Activated CD4-positive, CD25-positive, alpha-beta regulatory T cell treated with anti-CD3 and anti-CD28 coated beads, Interleukin-2, amount 50 U/mL, for 24 hours (primary cell): ENCODE results near the gene ITGB4.

Source experiments
- ATAC-seq, 2 donors: fragments of 150-1000 bp; cut with Tn5 transposase; one replicate each; pipeline ENCODE4 v1.10.0; 2021; ENCODE audit warnings: mild to moderate bottlenecking in 1 of 2, moderate library complexity in 1 of 2

Gene ITGB4

DNA sequence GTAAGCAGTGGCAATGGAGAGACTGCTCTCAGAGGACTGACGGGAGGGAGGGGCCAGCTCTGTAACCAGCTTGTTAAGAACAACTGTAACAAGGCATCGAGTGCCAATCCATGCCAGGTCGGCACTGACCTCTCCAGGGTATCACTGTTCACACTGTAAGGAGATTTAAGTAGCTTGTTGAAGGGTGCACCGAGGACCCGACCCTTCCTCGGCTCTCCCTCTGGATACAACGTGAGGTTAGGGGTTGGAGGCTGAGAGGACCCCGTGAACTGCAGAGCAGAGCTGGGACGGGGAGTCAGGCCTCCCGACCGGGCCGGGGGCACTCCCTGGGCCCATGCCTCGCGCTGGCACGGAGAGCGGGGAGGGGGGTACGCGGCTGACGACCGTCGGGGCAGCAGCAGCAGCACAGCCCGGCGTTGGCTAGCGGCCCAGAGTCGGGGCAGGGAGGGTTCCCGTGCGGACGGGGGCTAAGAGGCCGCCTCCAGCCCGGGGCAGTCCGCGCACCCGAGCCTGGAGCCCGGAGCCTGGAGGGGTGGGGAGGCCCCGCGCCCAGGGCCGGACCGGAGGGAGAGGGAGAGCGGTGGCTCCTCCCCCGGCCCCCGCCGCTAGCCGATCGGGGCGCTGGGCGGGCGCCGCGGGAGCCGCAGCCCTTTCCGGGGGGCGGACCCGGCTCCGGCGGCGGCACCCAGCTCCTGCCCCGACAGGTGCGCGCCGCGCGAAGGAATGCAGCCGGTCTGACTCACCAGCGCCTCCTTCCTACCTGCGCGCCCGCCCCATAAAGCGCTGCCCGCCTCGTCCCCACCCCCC, at the start of gene ITGB4:
Gene ITGB4, plus strand, starts transcription at position 804 of the 807 bp plus-strand sequence. CDS start 3,245 bp downstream, outside the sequence.
- ATAC-seq, result peak; percentile 77 to 79

DNA sequence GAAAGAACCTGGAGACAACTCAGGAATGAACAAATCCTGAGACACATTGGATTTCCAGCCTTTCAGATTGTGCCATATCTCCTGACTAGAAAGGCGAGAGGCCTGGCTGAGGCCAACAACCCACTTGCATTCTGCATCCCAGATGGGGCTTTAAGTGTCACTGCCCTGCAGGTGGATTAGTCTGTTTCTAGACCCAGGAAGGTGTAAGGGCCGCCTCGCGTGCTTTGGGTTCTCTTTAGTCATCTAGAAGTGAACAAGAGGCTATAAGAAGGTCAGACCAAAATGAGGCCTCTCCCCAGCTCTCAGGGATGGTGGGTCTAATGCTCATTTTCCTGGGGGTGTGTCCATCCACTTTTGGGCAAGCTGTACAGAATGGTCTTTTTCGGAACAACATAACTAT, 49.2 kb upstream of the ITGB4 start:
- ATAC-seq, result no peak

DNA sequence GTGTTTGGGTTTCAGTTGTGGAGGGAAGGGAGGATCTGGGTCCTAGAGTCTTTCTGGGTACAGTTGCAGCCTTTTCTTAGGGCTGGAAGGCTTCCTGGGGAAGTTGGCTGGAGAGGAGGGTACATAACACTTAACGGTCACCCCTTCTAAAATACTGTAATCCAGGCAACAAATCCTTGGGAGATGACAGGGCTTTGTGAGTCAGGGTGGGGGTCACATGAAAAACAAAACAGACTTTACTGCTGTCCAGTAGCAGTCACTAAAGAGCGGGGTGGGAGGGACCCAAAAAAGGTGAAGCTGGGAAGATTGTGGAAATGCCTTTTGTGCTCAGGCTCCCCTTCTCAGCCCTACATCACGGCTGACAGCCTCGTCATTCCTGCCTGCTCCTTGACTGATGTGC, 47.8 kb upstream of the ITGB4 start:
- no peak for ATAC-seq

DNA sequence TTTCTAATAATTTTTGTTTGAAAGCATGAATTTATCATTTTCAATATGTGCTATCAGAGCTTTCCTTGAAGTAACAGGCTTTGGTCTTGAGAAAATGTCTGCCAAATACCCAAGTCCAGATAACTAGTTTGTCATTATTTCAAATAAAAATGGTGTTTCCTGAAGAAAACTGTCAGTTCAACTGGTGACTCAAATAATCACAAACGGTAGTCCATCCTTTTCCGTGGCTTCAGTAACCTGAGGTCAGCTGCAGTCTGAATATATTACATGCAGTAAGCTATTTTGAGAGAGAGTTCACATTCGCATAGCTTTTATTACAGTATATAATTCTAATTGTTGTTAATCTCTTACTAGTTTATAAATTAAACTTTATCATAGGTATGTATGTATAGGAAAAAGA, 44.8 kb upstream of the ITGB4 start:
- no peak for ATAC-seq

DNA sequence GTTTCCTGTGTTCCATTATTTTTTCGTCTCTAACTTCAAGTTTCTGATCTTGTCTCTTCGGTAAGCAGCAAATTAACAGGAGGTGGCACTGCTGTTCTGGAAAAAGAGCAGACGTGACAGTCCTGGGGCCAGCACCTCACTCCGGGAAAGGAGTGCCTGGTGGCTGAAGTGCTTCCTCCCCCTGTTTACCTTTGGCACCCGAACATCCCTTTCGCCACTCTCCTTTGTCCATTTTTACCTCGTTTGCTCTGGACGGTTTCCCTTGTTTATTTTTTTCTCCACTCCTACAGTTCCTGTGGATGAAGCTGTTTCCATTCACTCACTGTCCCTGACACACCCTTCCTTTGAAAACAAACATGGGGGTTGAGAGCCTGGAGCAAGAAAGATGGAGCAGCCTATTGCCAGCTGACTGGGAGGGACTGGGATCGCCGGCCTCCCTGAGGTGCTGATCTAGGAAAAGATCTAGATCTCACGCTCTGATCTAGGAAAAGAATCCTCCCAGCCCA, 41.5 kb upstream of the ITGB4 start:
- no peak for ATAC-seq

DNA sequence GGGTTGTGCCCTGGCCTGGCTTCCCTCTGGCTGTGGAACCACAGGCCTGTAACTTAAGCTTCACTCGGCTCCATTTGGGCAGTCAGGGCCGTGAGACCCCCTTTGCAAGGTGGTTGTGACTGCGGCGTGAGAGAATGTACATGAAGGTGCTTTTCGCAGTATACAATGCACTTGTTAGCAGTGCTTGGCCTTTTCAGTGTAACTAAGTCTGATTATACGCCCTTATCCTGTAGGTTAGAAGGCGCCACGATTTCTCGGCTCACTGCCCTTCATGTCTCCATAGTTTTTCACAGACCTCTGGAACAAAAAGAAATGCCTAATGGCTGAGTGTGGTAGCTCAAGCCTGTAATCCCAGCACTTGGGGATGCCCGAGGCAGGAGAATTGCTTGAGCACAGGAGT, 40.8 kb upstream of the ITGB4 start:
- ATAC-seq, result no peak

DNA sequence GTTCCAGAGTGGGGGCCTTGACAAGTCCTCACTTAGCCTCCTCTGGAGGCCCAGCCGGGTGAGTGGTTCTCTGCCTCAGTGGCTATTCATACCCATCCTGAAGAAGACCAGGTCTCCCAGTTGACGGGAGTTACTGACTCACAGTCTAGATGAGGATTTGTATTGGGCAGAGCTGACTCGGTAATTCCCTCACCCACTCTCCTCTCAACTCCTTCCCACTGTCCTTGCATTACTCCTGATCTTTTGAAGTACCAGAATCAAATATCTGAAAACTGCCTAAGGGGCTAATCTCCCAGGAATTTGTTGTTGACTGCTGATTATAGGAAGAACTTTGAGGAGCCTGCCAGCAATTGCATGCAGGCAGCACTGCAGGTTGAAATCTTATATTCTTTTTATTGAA, 40.0 kb upstream of the ITGB4 start:
- ATAC-seq, result no peak

DNA sequence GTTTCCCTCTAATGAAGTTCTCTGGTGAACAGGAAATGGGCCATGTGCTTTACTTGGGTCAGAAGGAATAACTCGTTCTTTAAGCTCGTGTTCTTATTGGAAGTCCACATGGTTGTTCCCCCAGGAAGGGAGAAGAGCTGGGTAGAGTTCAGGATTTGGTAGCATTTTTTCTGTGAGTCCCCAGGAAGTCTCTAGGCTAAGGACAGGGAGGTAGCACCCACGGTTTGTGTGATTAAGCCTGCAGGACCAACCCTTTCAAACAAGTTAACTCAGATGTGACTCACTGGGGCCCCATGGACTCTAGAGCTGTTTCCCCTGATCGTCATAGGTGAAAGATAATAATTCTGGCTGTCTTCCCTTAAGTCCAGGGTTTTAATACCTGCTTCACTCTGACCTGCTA, 37.7 kb upstream of the ITGB4 start:
- no peak for ATAC-seq

DNA sequence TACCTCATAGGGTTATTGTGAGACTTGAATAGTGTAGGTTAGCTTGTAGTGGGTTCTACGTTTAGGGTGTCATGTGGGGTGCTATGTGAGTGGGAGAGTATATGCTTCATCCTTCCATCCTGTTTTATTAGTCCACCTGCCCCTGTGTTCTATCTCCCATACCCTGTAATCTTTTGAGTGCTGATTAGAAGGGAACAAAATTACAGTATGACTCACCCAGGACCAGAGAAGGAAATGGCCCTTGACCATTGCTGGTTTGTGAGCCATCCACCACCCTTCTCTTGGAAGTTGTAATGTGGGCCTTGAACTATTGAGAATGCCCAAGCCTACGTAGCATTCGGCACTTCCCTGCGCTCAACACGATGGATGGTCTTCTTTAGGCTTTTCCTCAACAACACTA, 37.0 kb upstream of the ITGB4 start:
- ATAC-seq, result no peak

DNA sequence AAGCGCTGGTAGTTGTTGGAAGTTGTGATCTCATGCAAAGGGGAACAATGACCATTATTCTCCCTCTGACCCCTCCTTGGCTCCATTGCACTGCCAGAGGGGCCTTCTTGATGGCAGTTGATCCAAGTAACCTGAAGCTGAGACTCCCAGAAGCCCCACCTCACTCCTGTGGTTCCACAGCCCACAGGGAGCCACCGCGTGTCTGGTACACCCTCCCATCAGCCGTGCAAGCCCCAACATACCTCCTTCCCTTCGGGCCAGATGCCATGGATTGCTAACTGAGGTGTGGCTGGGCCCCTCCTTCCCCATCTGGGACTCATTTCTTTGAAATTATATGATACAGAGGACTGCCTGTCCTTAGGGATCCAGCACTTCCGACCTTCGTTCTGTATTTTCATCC, 36.3 kb upstream of the ITGB4 start:
- ATAC-seq, result no peak

DNA sequence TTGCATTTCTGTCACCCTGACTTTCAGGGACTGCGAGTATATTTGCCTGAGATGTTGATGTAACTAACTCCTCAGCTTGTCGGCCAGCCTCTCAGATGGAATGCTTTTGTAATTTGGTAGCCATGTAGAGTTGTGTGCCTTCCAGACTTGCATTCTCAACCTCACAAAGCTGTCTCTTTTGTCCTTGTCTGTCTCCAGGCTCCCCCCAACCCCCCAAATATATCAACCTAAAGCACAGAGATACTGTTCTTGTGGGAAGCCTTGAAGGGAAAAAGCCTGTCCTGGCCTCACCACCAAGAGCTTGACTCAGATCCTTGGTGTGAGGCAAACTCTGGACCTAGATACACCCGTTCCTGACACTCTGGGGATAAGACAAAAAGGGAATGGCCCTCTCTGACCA, 35.8 kb upstream of the ITGB4 start:
- ATAC-seq, result no peak

DNA sequence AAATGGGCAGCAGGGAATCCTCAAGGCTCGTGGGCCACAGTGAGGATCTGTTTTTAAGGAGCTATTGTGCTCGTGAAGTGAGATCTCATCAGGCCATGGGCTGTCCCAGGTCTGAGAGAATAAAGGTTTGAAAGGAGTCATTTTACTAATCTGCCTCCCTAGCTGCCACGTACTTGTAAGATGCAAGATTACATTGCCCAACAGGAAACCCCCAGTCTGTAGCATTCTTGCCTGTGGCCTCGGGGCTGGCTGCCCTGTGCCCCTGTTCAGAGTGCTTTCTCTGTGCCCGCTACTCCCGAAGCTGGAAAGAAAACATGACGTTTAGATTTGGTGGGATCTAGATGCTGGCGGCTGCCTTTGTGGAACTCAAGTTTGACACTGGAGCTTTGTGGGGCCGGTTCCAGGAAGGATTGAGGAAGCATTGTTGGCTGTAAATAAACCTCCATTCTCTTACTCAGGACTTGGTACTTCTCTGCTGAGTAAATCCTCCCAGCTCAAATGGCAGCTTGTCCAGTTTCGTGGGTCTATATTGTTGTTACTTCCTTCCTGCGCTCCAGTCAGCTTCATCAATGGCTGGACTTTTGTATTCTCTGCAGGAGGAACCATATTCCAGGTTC, 32.9 kb upstream of the ITGB4 start:
- peak in 1 of 2 donors; percentile 28 for ATAC-seq

DNA sequence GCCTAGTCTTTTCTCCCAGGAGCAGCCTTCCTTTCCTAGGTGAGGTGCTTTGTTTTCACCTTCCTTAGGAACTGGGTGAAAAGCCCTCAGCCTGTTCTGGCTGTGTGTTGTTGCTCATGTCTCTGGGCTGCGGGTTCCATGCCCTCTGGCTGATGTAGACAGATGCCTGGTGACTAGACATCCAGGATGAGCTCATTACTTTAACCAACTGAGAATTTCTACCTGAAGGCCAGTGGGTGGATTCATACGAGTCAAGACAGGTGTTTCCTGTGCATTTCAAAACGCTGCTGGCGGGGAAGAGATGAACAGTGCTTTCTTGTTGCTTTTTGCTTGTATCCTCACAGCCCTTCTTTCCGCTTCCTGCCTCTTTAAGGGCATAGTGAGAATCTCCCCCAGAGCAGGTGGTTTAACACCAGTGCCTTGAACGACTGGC, 31.8 kb upstream of the ITGB4 start:
- ATAC-seq, result peak; percentile 82 to 87

DNA sequence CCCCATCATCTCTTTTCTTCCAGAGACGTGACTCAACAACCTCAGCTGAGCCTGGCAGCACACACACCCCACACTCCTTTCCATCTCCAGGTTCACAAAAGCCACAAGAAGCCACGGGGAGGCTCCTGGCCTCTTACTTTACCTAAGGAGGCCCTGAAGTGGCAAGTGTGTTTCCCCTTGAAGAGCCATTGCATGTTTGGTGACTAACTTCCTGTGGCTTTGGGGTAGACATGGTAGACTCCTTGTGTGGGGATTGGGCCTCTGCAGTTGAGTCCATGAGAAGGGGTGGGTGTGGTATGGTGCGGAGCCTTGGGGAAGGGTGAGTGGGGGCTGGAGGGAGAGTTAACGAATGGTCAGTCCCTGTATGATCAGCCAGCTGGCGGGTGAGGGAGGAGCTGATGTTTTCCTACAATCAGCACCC, 29.9 kb upstream of the ITGB4 start:
- ATAC-seq, result no peak

DNA sequence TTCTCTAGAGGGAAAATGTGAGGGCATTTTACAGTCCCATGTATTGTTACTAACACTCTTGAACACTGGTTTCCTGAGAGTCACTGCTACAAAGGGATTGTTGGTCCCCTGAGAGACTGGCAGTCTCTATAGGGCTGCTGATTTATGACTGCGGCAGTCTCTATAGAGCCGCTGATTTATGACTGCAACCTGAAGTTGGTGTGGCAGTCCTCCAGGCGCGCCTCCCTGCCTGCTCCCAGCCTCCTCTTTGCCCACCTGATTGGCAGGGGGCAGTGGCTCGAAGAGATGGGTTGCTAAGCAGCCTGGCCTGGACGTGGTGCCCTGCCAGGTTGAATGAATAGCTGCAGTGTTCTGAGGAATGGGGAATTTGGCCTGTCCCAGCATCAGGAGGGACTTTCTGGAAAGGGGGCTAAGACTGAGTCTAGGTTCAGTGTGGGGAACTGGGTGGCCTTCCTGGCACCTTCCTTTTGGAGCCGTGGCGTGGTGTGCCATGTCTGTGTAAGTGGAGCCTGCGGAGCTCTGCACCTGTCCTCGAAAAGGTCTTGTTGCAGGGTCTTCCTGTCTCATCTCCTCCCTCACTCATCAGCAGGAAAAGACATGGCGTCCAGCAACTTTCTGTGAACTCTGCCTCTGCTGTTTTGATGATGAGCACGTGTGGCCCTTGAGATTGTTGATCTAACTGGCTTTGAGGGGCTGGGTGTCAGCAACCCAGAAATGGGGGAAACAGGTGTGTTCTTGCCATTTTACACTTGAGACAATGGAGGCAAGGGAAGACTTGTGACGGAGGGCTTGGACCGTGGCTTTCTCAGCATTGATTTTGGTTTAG, 29.2 kb upstream of the ITGB4 start:
- no peak for ATAC-seq

DNA sequence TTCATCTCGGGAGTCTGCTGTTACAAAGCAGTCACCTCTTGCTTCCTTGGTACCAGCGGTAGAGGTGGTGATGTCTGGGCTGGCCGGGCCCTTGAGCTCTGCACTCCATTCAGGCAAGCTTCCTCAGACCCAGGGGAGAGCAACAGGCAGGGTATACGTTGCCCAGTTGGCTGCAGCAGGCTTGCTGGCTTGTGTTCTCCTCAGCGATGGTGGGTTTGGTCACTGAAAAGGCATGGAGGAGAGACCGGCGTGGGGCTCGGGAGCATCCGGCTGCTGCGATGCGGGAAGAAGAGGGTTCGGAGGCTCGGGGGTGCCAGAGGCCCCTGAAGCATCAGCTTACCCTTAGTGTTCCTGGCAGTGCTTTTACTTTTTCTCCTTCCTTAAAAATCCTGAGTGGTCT, 28.3 kb upstream of the ITGB4 start:
- ATAC-seq, result no peak

DNA sequence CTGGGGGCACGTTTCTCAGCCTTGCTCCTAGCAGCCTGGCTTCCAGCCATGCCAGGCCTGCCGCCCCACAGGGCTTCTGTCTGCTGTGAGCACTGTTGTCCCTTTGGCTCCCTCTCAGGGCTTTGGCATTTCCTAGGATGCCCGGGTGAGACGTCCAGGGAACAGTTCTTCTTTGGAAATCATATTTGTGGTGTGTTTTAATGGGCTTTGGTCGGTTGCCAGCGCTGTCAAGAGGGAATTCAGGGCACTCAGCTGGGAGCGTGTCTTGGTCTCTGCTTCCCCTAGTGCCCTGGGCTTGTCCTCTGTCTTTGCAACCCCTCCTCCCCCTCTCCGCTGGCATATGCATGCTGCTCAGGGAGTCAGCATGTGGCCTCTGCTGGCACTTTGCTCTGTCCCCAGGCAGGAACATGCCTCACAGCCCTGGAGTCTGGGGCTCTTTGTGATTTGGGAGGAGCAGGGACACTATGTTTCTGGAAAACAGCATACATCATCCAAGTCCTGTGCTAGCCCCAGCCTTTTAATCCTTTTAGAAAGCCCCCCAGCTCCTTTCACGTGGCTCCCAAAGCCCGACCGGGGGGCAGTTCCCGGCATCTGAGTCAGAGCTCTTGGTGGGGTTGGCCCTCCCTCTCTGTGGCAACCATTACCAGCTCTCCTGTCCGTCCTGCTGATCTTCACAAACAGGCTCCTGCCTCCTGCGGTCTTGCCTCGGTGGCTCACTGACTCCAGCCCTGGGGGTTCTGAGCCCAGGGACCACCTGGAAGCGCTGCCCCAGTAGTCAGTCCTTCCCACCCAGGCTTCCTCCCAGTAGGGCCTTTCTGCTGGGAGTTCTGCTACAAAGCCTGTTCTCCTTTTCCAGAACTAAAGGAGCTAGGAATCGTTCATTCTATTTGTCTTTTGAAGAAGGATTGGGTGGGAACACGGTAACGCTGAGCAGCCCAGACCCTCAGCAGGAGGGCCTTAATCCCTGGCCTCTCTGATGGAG, 27.5 kb upstream of the ITGB4 start:
- ATAC-seq, result no peak

DNA sequence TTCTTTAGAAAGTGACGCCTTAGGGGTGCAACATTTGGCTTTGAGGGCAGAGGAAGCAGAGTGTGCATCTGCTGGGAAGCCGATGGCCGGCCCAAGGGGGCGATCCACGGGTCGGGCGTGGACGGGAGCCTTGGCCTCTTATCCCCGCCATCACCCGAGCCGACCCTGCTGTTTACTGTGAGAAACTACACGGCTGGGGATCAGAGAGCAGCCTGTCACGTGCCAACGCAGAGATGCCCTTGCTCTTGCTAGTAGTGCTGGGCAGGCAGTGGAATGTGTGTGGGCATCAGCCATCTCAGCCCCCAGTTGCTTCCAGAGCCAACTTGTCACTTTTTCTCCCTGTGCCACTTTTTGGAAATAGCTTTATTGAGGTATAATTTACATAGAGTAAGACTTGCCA, 26.7 kb upstream of the ITGB4 start:
- no peak for ATAC-seq

DNA sequence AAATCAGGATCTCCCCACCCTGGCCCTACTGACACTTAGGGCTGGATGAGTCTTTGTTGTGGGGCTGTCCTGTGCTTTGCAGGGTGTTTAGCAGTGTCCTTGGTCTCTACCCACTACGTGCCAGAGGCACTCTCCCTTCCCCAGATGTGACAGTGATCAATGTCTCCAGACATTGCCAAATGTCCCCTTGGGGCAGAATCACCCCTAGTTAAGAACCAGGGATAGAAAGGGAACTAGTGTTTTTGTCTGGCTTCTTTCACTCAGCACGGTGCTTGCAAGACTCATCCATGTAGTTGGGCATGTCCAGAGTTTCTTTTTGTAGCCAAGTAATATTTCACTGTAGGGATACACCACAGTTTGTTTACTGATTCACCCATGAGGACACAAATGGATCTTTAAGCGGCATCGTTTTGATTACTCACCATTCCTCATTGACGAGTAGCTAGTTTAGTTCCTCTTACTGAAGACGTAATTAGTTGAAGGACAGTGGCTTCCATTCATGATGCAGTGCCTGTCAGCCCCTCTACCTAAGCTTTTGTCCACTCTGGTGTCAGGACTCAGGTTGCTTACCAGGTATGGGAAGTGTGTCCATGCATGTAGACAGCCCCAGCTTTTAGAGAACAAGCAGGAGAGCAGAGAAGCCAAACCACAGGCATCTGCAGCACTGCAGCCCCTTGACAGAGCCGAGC, 26.0 kb upstream of the ITGB4 start:
- no peak for ATAC-seq

DNA sequence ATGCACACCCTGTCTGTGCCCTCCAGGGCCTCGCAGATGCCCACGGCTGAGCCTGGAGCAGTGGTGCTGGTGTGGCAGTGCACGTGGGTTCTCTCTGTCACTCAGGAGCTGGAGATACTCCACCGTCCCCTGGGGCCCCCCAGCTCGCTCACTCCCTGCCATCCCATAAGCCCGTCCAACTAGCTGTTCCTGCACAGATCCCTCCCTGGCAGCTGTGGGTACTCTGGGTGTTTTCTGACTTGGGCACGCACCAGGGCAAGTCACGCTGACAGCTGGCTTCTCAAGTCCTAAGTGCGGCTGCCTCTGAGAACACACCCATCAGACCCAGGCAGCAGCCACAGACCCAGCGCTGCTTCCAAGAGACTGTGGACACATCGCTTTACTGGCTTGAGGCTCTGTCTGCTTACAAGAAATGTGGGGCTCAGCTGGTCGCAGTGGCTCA, 25.4 kb upstream of the ITGB4 start:
- no peak for ATAC-seq

DNA sequence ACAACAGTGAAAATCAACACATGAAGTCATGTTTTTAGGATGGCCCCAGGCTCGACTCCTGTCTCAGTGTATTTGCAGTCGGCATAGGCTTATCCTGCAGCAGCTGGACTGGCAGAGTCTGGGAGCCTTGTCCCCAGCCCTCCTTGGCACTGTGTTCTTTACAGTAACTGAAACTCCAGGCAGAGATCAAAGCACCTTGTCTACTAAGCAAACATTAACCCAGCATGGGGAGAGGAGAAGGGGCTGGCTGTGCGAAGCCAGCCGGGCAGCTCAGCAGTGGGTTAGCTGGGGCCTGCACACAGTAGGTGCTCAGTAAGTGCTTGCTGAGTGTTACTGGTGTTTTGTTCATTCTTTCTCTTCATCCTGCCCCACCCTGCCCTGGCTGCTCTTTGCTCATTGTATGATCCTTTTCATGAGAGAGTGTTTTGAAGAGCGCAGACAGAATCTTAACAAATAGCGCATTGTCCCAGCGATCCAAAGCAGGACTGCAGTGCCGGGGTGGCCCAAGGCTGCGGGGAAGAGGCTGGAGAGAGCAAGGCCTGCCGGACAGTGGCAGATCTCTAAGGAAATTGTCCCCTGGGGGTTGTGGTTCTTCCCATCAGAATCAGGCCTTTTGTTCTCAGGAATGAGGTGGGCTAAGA, 23.5 kb upstream of the ITGB4 start:
- ATAC-seq, result no peak
